HepG2 (cell line): ENCODE results near the gene CBY1. TPM values are rescaled to one million over a fixed set of nuclear protein-coding genes. Genes with fewer than 3 reads are reported as not detected.

Experiments
- ATF5 ChIP-seq: sonication (generic); formaldehyde crosslinking; IDR thresholded peaks from 2 replicates; pipeline ENCODE4 v1.4.0; 2020; ENCODE audit warnings: mild to moderate bottlenecking, low read depth, missing genetic modification reagents
- GTF3A ChIP-seq: sonication (generic); formaldehyde crosslinking; conservative IDR thresholded peaks from 2 replicates; pipeline ENCODE4 v1.4.0; 2020; ENCODE audit warnings: mild to moderate bottlenecking, missing genetic modification reagents
- MTERF4 ChIP-seq: sonication (generic); formaldehyde crosslinking; IDR thresholded peaks from 2 replicates; pipeline ENCODE4 v1.8.0; 2023; ENCODE audit warnings: mild to moderate bottlenecking, missing genetic modification reagents
- SRSF9 ChIP-seq: fragments of 200-400 bp; formaldehyde crosslinking; IDR thresholded peaks from 2 replicates; pipeline ENCODE4 v1.6.1; 2018; ENCODE audit warnings: borderline replicate concordance, mild to moderate bottlenecking, low read depth, low read length; ENCODE audit not compliant: insufficient read depth, poor library complexity, severe bottlenecking
- TEAD3 ChIP-seq: optimal IDR thresholded peaks from 2 replicates; pipeline ENCODE3; 2016; ENCODE audit warnings: borderline replicate concordance
- ZBTB46 ChIP-seq: sonication (generic); formaldehyde crosslinking; IDR thresholded peaks from 2 replicates; pipeline ENCODE4 v1.4.0; 2020; ENCODE audit warnings: mild to moderate bottlenecking, missing genetic modification reagents, borderline replicate concordance
- ZNF296 ChIP-seq: sonication (generic); formaldehyde crosslinking; conservative IDR thresholded peaks from 2 replicates; pipeline ENCODE4 v1.5.0; 2020; ENCODE audit warnings: mild to moderate bottlenecking, missing genetic modification reagents
- ZNF33A ChIP-seq: sonication (generic); formaldehyde crosslinking; IDR thresholded peaks from 2 replicates; pipeline ENCODE4 v1.5.1; 2020; ENCODE audit warnings: missing genetic modification reagents, mild to moderate bottlenecking, moderate library complexity, borderline replicate concordance
- polyA plus RNA-seq, 8 experiments: library from polyadenylated mRNA; depleted of rRNA in 3 of 8; stranded (reverse) in 7 of 8; unstranded in 1 of 8; fragments of >200 nt; fragmentation: Illumina TruSeq in 4 of 8; extraction: Trizol in 4 of 8; gene quantifications; 2 replicates each; pipeline versions ENCODE4 v1.2.1 to v1.2.3, GENCODE V29; 2011 to 2016; ENCODE audit warnings: low read depth in 4 of 8, missing spikeins in 1 of 8, mixed read lengths in 1 of 8; ENCODE audit not compliant: insufficient read depth in 1 of 8
- total RNA-seq, 5 experiments: library from RNA; depleted of rRNA; stranded (reverse); fragments of >200 nt; fragmentation: Illumina TruSeq; extraction: Trizol; gene quantifications; 2 replicates each; pipeline ENCODE4 v1.2.3, GENCODE V29; 2016; ENCODE audit warnings: low read depth in 1 of 5
- TF ChIP-seq, protein P1 (sequence below): sonication (generic); formaldehyde crosslinking; IDR thresholded peaks from 2 replicates; pipeline ENCODE4 v1.5.1; 2020; ENCODE audit warnings: mild to moderate bottlenecking, missing genetic modification reagents, borderline replicate concordance
- TF ChIP-seq, protein P2 (sequence below): IDR thresholded peaks from 2 replicates; pipeline ENCODE4 v1.6.1; 2016; ENCODE audit warnings: low read depth
- TF ChIP-seq, protein P3 (sequence below): sonication (generic); formaldehyde crosslinking; IDR thresholded peaks from 2 replicates; pipeline ENCODE4 v1.8.1; 2023; ENCODE audit warnings: missing genetic modification reagents, mild to moderate bottlenecking, borderline replicate concordance
- TF ChIP-seq, protein P4 (sequence below): sonication (generic); formaldehyde crosslinking; conservative IDR thresholded peaks from 2 replicates; pipeline ENCODE4 v1.4.0; 2020; ENCODE audit warnings: missing genetic modification reagents

Gene CBY1
- total and polyA plus RNA-seq, 2 of the 13 experiments (the other 11 are each of a cell fraction or from before 2014, with no cell fraction given) = 19.7 to 20.3 TPM

DNA sequence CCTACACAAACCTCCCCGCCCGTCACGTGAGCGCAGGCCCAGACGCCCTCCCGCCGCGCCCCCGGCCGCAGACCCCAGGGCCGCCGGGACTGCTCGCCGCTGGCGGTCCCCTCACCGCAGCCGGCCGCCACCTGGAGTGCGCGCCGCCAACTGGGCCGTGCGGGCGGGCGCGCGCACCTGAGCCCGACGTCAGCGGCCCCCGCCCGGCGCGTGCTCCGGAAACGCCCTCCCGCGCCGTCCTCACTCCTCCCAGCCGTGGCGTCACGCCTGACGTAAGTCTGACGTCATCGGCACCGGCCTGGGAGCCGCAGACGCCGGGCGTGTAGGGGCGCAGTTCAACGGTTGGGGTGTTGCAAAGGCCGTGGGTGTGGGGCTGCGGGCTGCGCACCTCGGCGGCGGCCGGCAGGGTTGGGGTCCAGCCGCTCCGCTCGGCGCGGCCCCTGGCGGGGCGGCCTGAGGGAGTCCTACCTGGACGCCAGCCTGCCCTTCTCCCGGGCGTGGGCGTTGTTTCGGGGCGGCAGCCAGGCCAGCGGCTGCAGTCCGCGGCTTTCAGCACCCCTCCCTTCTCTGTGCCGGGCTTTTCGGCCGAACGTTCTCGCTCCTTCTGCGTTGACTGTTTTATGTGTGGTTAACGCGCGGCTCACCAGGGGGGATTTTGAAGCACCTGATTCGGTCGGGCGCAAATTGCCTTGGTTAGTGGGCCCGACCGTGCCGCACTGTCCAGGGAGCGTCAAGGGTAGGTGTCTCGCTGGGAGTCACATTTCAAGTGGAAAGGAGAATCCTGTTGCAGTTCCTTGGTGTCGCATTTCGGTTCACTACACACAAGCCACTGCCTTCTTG is 44.6 kb downstream of the CBY1 start, which contains the start of gene JOSD1 (continued):
- TF ChIP-seq, protein P1, sequence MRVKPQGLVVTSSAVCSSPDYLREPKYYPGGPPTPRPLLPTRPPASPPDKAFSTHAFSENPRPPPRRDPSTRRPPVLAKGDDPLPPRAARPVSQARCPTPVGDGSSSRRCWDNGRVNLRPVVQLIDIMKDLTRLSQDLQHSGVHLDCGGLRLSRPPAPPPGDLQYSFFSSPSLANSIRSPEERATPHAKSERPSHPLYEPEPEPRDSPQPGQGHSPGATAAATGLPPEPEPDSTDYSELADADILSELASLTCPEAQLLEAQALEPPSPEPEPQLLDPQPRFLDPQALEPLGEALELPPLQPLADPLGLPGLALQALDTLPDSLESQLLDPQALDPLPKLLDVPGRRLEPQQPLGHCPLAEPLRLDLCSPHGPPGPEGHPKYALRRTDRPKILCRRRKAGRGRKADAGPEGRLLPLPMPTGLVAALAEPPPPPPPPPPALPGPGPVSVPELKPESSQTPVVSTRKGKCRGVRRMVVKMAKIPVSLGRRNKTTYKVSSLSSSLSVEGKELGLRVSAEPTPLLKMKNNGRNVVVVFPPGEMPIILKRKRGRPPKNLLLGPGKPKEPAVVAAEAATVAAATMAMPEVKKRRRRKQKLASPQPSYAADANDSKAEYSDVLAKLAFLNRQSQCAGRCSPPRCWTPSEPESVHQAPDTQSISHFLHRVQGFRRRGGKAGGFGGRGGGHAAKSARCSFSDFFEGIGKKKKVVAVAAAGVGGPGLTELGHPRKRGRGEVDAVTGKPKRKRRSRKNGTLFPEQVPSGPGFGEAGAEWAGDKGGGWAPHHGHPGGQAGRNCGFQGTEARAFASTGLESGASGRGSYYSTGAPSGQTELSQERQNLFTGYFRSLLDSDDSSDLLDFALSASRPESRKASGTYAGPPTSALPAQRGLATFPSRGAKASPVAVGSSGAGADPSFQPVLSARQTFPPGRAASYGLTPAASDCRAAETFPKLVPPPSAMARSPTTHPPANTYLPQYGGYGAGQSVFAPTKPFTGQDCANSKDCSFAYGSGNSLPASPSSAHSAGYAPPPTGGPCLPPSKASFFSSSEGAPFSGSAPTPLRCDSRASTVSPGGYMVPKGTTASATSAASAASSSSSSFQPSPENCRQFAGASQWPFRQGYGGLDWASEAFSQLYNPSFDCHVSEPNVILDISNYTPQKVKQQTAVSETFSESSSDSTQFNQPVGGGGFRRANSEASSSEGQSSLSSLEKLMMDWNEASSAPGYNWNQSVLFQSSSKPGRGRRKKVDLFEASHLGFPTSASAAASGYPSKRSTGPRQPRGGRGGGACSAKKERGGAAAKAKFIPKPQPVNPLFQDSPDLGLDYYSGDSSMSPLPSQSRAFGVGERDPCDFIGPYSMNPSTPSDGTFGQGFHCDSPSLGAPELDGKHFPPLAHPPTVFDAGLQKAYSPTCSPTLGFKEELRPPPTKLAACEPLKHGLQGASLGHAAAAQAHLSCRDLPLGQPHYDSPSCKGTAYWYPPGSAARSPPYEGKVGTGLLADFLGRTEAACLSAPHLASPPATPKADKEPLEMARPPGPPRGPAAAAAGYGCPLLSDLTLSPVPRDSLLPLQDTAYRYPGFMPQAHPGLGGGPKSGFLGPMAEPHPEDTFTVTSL (CRISPR knock-in tag) = no peak
- TF ChIP-seq TEAD3 (CRISPR knock-in tag) (no peak), ATF5 (no peak), ZBTB46 (CRISPR knock-in tag) (no peak), MTERF4 (CRISPR knock-in tag) (no peak; the same call in 1 of the 2 replicates), GTF3A (no peak), ZNF296 (CRISPR knock-in tag) (no peak), ZNF33A (CRISPR knock-in tag) (no peak), SRSF9 (no peak)
- TF ChIP-seq, protein P2, sequence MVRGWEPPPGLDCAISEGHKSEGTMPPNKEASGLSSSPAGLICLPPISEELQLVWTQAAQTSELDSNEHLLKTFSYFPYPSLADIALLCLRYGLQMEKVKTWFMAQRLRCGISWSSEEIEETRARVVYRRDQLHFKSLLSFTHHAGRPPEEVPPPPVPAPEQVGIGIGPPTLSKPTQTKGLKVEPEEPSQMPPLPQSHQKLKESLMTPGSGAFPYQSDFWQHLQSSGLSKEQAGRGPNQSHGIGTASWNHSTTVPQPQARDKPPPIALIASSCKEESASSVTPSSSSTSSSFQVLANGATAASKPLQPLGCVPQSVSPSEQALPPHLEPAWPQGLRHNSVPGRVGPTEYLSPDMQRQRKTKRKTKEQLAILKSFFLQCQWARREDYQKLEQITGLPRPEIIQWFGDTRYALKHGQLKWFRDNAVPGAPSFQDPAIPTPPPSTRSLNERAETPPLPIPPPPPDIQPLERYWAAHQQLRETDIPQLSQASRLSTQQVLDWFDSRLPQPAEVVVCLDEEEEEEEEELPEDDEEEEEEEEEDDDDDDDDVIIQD (CRISPR knock-in tag) = no peak
- TF ChIP-seq, protein P3, sequence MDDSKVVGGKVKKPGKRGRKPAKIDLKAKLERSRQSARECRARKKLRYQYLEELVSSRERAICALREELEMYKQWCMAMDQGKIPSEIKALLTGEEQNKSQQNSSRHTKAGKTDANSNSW (CRISPR knock-in tag) = no peak
- TF ChIP-seq, protein P4, sequence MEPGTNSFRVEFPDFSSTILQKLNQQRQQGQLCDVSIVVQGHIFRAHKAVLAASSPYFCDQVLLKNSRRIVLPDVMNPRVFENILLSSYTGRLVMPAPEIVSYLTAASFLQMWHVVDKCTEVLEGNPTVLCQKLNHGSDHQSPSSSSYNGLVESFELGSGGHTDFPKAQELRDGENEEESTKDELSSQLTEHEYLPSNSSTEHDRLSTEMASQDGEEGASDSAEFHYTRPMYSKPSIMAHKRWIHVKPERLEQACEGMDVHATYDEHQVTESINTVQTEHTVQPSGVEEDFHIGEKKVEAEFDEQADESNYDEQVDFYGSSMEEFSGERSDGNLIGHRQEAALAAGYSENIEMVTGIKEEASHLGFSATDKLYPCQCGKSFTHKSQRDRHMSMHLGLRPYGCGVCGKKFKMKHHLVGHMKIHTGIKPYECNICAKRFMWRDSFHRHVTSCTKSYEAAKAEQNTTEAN (CRISPR knock-in tag) = peak; percentile 58
